ENCODE results near the gene RTBDN. TPM values are rescaled to one million over a fixed set of nuclear protein-coding genes. Genes with fewer than 3 reads are reported as not detected.

Gene RTBDN
- total and polyA plus RNA-seq, 2 of the 8 experiments (the other 6 are each of a cell fraction or from before 2014, with no cell fraction given), result 4.0 to 4.8 TPM

- TF ChIP-seq, protein P1, sequence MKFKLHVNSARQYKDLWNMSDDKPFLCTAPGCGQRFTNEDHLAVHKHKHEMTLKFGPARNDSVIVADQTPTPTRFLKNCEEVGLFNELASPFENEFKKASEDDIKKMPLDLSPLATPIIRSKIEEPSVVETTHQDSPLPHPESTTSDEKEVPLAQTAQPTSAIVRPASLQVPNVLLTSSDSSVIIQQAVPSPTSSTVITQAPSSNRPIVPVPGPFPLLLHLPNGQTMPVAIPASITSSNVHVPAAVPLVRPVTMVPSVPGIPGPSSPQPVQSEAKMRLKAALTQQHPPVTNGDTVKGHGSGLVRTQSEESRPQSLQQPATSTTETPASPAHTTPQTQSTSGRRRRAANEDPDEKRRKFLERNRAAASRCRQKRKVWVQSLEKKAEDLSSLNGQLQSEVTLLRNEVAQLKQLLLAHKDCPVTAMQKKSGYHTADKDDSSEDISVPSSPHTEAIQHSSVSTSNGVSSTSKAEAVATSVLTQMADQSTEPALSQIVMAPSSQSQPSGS (IDR thresholded peaks at IDR 0.05; ENCODE audit: low read length), result no peak
- TF ChIP-seq KDM5A (IDR thresholded peaks at IDR 0.05; ENCODE audit: low read length) (no peak), SAP30 (IDR thresholded peaks at IDR 0.05; ENCODE audit: insufficient read depth, insufficient replicate concordance, low read length) (no peak), CBX5 (IDR thresholded peaks at IDR 0.05; ENCODE audit: low read depth, low read length) (no peak), HDAC6 (IDR thresholded peaks at IDR 0.05; ENCODE audit: low read depth, low read length) (no peak), TBP (IDR thresholded peaks at IDR 0.05; ENCODE audit: low read depth, low read length) (peak; percentile 69), CTCF (IDR thresholded peaks at IDR 0.05; ENCODE audit: control extremely low read depth in 1 of 3, insufficient read depth in 1 of 3, low read depth in 1 of 3, low read length in 3 of 3) (no peak), E2F6 (IDR thresholded peaks at IDR 0.05) (no peak; the same call in 1 of the 2 replicates), JUN (IDR thresholded peaks at IDR 0.05; ENCODE audit: low read depth, low read length) (no peak), YY1 (IDR thresholded peaks at IDR 0.05; ENCODE audit: low read depth, low read length) (no peak), FOSL1 (IDR thresholded peaks at IDR 0.05; ENCODE audit: insufficient read depth, low read depth, low read length) (no peak), TEAD4 (IDR thresholded peaks at IDR 0.05; ENCODE audit: low read depth, low read length) (no peak), SUZ12 (IDR thresholded peaks at IDR 0.05; ENCODE audit: low read length) (no peak), PHF8 (conservative IDR thresholded peaks at IDR 0.05; ENCODE audit: low read depth, low read length) (peak; percentile 73), SIN3A (conservative IDR thresholded peaks at IDR 0.05 in 1 of 2, IDR thresholded peaks at IDR 0.05 in 1 of 2; ENCODE audit: low read depth in 1 of 2, low read length in 2 of 2) (peak in 1 of 2 experiments; percentile 61; a peak in 1 of 4 replicates), TAF1 (IDR thresholded peaks at IDR 0.05; ENCODE audit: low read depth, low read length) (peak; percentile 71), RFX5 (IDR thresholded peaks at IDR 0.05; ENCODE audit: borderline replicate concordance, low read depth, low read length) (no peak), CHD2 (IDR thresholded peaks at IDR 0.05; ENCODE audit: low read length) (no peak), BCL11A (IDR thresholded peaks at IDR 0.05; ENCODE audit: low read depth in 2 of 2, low read length in 2 of 2) (no peak)
Observed at GRCh38 chr19:12881172-12881808, 46.9 kb upstream of the RTBDN start, which contains the start of gene DNASE2 (continued).

Measured in H1 (cell line).